Glomerular endothelial cell (primary cell): Measurements from ENCODE around the gene CCL20. TPM values are rescaled to one million over a fixed set of nuclear protein-coding genes. Genes with fewer than 3 reads are reported as not detected.

Experiments
- DNase-seq: peaks from one replicate; pipeline ENCODE4 v3.0.0-alpha.2; 2011; ENCODE audit warnings: low read depth, low spot score; ENCODE audit errors: extremely low read depth
- total RNA-seq: library from RNA; depleted of rRNA; stranded (reverse); fragments of >200 nt; gene quantifications from 2 replicates; pipeline ENCODE4 v1.2.3, GENCODE V29; 2015

Gene CCL20
- total RNA-seq, 1 donor from 2014 or later, result 6.0 TPM

DNA sequence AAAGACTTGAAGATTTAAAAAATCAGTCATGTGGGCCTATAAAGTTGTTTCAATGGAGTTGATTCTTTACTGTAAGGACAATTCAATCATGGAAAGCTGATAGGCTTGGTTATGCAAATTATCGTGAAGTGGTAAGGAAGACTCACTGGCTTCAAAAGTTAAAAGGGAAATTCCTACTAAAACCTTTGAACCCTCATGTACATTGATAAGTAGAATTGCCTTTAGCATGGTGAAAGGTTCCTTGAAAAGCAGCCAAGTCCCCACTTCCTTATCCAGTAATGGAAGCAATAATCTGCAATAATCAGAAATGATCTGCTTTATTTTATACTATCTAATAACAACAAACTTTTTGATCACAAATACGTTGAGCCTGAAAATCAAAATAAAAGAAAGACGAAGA lies 14.4 kb upstream of the CCL20 start:
- DNase-seq, result no peak

DNA sequence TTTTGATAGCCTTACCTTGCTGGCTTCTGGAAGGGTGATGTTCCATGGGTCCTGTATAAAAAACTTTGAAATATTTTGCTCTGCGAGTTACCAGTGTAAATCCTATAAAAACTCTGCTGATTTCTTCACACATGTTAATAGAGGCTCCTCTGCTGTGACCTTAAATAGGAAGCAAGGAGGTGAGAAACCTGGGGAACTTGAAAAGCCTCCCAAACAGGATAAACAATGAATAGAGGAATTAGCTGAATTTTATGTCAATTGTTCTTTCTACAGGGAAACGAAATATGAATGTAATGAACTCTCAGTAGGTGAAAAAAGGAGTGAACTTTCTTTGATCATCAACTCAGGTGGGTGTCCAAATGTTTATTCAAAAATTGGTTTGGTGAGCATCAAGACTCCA lies 10.8 kb upstream of the CCL20 start:
- no peak for DNase-seq

DNA sequence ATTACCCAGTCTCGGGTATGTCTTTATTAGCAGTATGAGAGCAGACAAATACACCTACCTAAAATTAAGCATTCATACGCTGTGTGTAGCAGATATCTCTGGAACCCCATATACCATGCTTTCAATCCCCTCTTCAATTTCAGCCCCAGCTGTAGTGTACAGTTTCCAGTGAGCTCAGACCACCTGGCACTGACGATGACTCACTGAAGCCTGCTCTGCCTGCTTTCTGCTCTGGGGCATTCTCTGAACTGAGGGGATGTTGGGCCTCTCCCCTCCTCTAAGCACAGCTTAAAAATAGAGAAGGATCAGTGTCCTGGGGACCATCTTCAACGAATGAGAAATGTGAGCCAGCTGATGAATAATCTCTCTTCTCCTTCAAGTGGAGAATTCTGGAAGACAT lies 8.7 kb upstream of the CCL20 start:
- DNase-seq, result no peak

DNA sequence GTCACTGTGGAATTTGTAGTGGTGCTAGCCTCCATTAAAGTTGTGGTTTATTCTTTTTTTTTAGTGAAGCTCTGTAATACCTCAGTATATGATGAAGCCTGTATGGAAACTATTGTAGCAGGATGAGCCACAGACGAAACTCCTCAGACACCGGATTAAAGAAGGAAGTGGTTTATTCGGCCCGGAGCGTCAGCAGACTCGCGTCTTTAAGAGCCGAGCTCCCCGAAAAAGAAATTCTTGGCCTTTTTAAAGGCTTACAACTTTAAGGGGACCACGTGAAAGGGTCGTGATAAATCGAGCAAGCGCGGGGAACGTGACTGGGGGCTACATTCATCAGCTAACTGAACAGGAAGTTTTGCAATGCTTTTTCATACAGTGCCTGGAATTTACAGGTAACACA lies 8.1 kb upstream of the CCL20 start:
- no peak for DNase-seq

DNA sequence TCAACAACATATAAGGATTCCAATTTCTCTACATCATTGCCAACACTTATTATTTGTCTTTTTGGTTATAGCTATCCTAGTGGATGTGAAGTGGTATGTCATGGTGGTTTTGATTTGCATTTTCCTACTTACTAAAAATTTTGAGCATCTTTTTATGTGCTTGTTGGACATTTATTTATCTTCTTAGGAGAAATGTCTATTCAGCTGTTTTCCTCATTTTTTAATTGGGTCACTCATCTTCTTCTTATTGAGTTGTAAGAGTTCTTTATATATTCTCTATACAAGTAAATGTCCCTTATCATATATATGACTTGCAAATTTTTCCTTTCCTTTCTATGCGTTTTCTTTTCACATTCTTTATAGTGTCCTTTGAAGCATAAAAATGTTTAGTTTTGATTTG lies 4.7 kb upstream of the CCL20 start:
- no peak for DNase-seq

DNA sequence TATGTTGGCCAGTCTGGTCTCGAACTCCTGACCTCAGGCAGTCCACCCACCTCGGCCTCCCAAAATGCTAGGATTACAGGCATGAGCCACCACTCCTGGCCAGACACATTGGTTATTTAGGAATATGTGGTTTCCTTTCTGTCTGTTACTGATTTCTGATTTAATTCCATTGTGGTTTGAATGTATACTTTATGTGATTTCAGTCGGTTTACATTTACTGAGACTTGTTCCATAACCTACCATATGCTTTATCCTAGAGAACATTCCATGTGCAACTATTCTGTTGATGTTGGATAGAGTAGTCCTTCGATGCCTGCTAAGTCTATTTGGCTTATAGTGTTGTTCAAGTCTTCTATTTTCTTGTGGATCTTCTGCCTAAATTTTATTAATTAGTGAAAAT lies 1.6 kb upstream of the CCL20 start:
- DNase-seq, result no peak

DNA sequence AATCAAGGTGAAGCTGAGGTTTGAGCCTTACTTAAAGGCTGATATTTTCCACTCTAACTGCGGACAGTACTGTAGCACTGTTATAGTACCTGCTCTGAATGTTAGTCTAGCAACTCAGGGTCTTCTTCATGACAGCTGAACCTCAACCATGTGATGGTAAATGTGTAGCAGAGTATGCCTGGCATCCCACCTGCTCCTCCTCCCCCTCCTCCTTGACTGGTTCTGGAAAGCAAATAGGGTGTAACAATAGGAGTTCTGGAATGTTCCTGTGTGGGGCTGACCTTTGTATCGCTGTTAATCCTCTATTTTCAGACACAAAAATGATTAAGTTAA lies 447 bp upstream of the CCL20 start:
- DNase-seq, result no peak

DNA sequence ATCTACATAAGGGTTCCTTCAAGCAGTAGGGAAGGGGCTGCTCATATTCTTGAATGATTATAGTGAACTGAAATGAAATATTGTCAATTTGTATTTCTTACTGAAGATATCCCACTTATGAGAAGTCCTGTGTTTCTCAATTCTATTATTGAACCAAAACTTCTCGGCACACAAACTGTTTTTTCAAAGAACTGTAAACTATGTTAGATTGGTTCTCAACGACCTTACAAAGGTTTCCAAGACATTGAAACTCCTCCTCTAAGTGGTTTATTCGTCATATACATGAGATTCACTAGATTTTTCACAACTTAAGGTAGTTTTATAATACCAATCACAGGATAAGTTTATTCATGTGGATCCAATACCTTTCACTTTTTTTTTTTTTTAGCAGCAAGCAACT lies 1.4 kb downstream of the CCL20 start:
- DNase-seq, result no peak

DNA sequence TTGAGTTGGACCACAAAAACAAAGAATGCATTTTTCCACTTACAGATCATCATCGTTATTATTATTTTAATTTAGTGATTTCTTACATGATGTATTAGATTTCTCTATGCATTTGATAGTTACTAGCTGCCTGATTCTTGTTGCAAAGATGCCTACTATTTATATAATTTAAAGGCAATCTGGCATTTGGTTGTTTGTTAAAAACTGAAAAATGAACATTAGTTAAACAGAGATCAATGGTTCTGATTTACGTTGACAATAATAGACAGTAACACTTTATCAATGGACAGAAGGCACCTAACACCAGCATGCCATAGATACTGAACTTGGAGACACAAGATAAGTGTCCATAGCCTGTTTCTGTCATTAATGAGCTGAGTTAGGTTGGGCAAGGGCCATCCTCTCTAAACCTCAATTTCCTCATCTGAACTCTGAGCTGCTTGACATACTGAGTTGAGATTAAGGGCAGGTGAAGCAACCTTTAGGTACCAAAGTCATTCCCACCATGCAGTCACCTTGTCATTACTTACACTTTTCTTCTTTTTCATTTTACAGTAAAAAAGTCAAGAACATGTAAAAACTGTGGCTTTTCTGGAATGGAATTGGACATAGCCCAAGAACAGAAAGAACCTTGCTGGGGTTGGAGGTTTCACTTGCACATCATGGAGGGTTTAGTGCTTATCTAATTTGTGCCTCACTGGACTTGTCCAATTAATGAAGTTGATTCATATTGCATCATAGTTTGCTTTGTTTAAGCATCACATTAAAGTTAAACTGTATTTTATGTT lies 3.1 kb downstream of the CCL20 start:
- DNase-seq, result no peak

DNA sequence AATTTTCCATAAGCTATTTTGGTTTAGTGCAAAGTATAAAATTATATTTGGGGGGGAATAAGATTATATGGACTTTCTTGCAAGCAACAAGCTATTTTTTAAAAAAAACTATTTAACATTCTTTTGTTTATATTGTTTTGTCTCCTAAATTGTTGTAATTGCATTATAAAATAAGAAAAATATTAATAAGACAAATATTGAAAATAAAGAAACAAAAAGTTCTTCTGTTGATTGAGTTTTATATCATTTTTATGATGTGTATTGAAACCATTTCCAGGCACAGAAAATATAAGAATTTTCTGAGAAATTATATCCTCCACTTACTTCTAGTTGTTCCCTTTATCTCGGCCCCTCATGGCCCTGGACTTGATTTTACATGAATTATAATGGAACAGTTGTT lies 3.7 kb downstream of the CCL20 start:
- no peak for DNase-seq

DNA sequence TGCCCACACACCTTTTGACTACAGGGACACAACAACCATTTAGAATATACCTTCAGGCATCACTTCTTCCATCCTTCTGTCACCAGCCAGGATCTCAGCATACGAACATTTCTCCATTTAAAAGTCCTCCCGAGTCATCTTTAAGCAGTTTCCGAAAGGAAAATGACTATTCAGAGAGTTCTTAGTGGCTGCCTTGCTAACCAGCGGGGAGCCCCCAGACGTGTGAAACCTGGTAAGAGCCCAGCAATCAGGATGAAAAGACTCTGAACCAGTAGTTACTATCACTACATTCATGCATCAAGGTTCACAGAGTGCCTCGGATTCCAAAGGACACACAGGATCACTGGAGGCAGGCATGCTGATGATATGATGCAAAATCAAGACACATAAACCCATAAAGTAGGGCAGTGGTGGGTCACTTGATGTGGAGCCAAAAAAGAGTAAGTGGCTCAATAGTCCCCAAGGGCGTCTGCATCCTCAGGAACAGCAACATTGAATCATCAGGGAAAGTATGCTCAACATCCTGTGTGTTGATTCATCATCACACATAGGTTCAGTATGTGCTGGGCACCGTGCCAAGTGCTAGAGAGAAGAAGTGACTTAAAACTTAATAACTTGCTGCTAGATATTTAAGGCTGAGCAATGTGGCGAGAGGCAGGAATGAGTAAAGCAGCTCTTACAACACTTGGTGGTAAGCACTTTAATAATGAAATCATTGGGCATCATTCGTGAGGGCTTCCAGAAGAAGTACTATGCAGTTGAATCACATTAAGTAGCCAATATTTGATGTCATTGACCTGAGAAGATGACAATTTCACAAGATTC lies 4.4 kb downstream of the CCL20 start:
- peak; percentile 99 for DNase-seq

DNA sequence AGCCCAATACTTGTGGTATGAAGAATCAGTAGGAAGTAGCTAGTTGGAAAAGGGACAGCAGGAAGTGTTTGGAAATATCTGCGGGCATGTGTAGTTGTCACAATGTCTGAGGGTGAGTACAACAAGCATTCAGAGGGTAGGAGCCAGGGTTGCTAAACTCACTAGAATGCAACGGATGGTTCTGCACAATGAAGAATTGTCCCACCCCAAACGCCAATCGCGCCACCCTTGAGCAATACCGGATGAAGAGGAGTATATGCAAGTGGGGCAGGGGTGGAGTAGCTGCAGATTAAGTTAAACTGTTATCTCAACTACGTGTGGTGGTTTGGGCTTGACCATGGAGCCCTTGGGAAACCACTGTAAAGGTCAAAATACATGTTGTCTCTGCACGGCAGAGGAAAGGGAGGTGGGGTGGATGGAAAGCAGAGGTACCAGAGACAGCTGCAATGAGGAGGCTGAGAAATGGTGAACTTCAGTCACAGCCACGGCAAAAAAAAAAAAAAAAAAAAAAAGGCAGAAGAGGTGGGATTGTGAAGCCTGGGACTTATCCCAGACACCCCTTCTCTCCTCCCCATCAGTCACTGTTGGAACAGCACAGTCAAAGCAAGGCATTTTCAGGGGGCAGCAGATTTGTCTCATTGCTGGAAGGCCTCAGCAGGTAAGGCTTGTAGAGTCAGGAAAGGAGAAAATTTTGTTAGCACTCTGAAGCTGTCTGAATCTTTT lies 5.2 kb downstream of the CCL20 start:
- no peak for DNase-seq

DNA sequence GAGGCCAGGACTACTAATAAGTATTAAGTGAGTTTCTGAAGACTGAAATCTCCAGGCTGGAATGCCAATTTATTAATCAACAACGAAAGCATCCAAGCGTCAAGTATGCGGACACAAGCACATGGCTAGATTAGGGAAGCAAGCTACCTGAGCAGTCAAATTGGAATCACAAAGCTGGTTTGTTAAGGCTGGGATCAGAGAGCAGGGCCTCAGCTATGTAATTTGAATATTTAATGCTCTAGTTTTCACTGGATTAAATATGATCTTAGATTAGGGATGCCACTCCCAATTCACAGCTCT lies 5.7 kb downstream of the CCL20 start:
- DNase-seq, result no peak

DNA sequence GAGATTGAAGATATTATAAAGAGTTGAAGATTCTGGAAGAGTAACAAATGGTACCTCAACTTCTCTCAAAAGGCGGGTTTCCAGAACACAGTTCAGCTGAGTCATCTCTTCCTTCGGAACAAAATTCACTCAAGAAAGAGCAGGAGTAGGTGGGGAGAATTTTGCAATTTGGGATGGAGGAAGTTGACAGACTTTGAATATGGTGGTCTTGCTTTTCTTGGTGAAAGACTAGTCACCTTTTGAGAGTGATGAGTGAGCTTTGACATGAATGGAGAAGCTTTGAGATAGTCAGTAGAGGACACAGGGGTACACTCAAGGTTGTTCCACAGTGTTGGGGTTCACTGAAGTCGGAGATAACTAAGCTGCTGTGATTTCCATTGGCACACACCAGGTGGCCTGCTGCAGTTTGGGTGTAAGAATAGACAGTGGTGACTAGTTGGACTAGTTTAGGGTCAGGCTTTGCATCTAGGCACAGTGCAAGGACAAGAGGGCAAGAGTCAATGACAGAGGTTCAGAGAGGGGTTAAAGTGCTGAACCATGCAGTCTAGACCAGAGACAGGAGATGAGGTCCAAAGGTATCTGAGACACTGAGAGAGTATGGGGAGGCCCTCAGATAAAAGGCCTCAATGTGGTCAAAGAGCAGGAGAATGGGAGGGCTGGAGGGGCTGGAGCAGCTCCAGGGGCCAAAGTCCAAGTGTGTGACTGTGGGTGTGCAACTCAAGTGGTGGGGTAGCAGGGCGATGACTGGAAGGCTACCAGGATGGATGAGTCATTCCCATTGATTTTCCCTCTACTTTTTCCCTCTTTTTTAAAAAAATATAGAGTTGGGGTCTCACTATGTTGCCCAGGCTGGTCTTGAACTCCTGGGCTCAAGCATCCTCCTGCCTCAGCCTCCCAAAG lies 7.7 kb downstream of the CCL20 start:
- DNase-seq, result no peak

DNA sequence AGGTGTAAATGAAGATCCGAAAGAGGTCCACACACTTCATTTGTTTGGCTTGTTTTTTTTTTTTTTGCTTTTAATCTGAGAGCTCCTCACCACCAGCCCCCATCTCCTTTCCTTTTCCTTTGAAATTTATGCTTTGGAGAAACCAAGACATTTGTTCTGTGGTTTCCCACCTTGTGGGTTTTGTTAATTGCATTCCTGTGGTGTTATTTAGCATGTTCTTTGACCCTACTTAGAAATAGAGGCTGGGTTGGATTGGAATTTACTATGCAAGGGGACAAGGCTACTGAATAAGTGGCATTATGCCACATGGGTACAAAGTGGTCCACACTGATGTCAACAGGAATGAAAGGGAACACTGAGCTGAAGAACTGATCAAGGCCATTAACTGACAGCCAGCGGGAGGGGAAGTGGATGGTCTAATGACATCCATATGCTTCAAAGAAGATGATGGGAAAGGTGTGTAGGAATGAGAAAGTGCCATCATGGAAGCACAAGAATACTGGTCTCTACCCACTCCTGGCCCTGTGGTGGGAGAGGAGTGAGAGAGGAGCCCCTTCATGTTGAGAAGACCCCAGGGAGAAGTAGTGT lies 8.9 kb downstream of the CCL20 start:
- DNase-seq, result no peak

DNA sequence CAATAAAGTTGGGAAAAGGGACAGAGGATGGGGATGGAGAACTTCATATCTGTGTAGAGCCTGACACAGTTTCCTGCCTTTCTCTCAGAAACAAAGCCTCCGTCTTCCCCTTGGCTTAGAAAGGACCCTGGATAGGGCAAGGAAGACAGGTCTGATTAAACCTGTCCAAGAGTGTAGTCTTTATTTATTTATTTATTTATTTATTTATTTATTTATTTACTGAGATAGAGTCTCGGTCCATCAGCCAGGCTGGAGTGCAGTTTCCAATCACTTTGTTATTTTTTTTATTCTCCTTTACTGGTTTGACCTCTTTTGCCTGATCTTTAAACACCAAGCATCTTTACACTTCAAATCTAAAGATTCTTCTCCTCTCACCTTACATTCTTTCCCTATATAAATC lies 10.3 kb downstream of the CCL20 start:
- DNase-seq, result no peak

DNA sequence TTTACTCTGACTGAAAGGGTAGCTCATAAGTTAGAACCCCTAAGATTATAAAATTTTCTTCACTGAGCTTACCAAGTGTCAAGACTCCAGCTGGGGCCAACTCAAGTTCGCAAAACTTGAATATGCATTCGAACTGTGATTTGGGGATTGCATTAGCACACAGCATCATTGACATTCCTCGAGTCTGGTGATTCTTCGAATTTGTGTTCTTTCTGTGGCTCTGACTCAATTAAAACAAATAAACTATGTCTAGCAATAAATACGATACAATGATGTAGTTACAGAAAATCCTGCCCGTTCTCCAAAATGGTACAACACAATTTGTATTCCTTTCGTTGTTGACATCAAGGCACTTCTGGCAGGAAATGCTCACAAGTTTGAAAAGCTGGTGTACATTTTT lies 11.1 kb downstream of the CCL20 start:
- DNase-seq, result no peak

DNA sequence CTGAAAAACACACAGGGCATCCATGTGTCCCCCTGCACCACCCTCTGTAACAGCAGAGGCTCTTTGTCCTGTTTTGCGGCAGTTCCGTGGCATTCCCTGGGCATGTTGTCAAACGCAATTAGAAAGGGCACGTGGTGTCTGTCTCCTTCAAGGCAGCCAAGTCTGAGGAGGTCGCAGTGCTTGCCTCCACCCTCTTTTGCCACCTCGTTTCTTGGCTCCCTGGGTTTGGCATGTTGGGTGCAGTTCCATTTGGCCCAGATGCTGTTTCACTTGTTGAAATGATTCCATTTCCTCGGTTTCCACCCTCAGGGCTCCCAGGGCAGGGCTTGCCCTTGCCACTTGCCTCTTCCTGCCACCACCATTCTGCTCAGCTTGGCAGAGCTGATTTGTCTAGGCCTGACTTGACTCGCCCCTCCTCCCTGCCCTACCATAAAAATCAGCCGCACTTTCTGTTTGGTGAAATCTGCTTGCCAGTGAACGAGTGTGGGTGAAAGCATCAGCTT lies 12.4 kb downstream of the CCL20 start:
- no peak for DNase-seq

DNA sequence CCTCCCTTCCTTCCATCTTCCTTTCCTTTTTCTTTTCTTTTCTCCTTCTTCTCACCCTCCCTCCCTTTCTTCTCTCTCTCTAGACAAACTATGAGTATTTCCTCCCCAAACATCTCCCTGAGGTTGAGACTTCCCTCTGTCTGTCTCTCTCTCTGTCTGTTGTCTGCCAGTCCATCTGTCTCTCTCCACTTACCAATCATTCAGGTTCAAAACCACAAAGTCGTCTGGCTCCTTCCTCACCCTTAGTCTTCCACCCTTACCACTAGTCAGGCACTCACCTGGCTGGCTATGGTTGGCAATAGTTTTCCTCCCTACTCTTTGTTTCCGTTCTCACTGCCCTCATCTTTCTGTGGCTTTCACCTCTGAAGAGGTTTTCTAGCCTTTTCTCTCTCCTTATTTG lies 12.9 kb downstream of the CCL20 start:
- DNase-seq, result no peak

DNA sequence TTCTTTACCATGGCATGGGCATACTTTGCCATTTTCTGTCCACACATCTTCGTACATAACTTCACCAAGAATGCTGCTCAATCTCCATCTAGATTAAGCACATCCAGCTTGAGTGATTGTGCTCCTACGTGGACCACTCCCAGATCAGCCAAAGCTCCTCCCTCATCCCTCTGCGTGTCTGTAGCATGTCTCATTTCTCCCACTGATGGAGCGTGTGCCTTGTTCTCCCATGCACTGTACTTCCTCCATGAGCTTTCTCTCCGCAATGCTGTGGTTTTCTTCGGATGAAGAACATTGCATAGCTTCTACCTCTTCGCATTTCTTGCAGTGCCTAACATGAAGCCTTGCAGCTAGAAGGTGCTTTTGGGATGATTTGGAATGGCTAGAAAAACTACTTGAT lies 13.5 kb downstream of the CCL20 start:
- no peak for DNase-seq
